ENCODE data around the gene ZNF263.

GRCh38 chr16:3327514-3327913, 44.2 kb downstream of the ZNF263 start:
- no peak for TF ChIP-seq POLR2A (IDR thresholded peaks at IDR 0.05)
- TF ChIP-seq, protein P1, sequence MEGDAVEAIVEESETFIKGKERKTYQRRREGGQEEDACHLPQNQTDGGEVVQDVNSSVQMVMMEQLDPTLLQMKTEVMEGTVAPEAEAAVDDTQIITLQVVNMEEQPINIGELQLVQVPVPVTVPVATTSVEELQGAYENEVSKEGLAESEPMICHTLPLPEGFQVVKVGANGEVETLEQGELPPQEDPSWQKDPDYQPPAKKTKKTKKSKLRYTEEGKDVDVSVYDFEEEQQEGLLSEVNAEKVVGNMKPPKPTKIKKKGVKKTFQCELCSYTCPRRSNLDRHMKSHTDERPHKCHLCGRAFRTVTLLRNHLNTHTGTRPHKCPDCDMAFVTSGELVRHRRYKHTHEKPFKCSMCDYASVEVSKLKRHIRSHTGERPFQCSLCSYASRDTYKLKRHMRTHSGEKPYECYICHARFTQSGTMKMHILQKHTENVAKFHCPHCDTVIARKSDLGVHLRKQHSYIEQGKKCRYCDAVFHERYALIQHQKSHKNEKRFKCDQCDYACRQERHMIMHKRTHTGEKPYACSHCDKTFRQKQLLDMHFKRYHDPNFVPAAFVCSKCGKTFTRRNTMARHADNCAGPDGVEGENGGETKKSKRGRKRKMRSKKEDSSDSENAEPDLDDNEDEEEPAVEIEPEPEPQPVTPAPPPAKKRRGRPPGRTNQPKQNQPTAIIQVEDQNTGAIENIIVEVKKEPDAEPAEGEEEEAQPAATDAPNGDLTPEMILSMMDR (IDR thresholded peaks at IDR 0.05), result no peak

All from thyroid gland (tissue), 4 donors.